Neural cell (in vitro differentiated cells): ENCODE results near the gene ALPG. TPM values are rescaled to one million over a fixed set of nuclear protein-coding genes. Genes with fewer than 3 reads are reported as not detected.
A peak's percentile ranks its signal among the peaks of the same experiment; 100 is the strongest.
"Not testable (repeated sequence)": the region's sequence is repeated elsewhere in the genome, so short reads cannot be mapped to it uniquely, and the experiment has no call there.

ENCODE experiments used
- H2AFZ ChIP-seq: fragments of 200-600, 300-800 bp; sonication (generic), shearing (Covaris generic); 2 replicates; pipeline ENCODE4 v1.6.0; 2014; ENCODE audit warnings: low read depth, mild to moderate bottlenecking, antibody characterized with exemption, low read length, moderate library complexity
- H3F3A ChIP-seq: fragments of 200-600 bp; shearing (Covaris generic); 2 replicates; pipeline ENCODE4 v1.6.1; 2016; ENCODE audit warnings: mild to moderate bottlenecking, moderate library complexity, mixed read lengths, antibody characterized with exemption, low read length; ENCODE audit not compliant: insufficient read depth, poor library complexity, severe bottlenecking
- H3K27ac ChIP-seq: fragments of 200-600, 300-800 bp; sonication (generic), shearing (Covaris generic); 2 replicates; pipeline ENCODE4 v1.5.1; 2014; ENCODE audit warnings: mild to moderate bottlenecking, low read length, moderate library complexity
- H3K27me3 ChIP-seq: fragments of 300-800, 200-600 bp; sonication (generic), shearing (Covaris generic); 2 replicates; pipeline ENCODE4 v1.6.0; 2014; ENCODE audit warnings: mild to moderate bottlenecking, low read depth, low read length, moderate library complexity; ENCODE audit not compliant: insufficient read depth
- H3K36me3 ChIP-seq: fragments of 300-800, 200-600 bp; sonication (generic), shearing (Covaris generic); 2 replicates; pipeline ENCODE4 v1.5.1; 2014; ENCODE audit warnings: mild to moderate bottlenecking, antibody characterized with exemption, low read length, moderate library complexity; ENCODE audit not compliant: insufficient read depth
- H3K4me2 ChIP-seq: fragments of 300-800, 200-600 bp; sonication (generic), shearing (Covaris generic); 2 replicates; pipeline ENCODE4 v1.6.0; 2014; ENCODE audit warnings: mild to moderate bottlenecking, low read length
- H3K4me3 ChIP-seq: fragments of 300-800, 200-600 bp; sonication (generic), shearing (Covaris generic); 2 replicates; pipeline ENCODE4 v1.5.1; 2014; ENCODE audit warnings: mild to moderate bottlenecking, low read length, moderate library complexity
- H3K79me2 ChIP-seq: fragments of 200-600 bp; shearing (Covaris generic); replicated peaks from 2 replicates; pipeline ENCODE4 v1.6.0; 2014; ENCODE audit warnings: mild to moderate bottlenecking, low read length, moderate library complexity; ENCODE audit not compliant: insufficient read depth
- H3K9ac ChIP-seq: fragments of 300-800, 200-600 bp; sonication (generic), shearing (Covaris generic); 2 replicates; pipeline ENCODE4 v1.6.1; 2016; ENCODE audit warnings: mild to moderate bottlenecking, low read length, mixed read lengths
- H3K9me2 ChIP-seq: fragments of 200-600 bp; shearing (Covaris generic); 2 replicates; pipeline ENCODE4 v1.6.1; 2016; ENCODE audit warnings: mild to moderate bottlenecking, low read length, mixed read lengths; ENCODE audit not compliant: insufficient read depth
- H3K9me3 ChIP-seq: fragments of 200-600, 300-800 bp; sonication (generic), shearing (Covaris generic); 2 replicates; pipeline ENCODE4 v1.6.1; 2016; ENCODE audit warnings: mild to moderate bottlenecking, mixed run types, low read length, moderate library complexity, mixed read lengths
- H4K20me1 ChIP-seq: fragments of 200-600 bp; shearing (Covaris generic); 2 replicates; pipeline ENCODE4 v1.6.1; 2016; ENCODE audit warnings: mild to moderate bottlenecking, mixed run types; ENCODE audit not compliant: insufficient read depth
- EP300 ChIP-seq: fragments of 450-650 bp; conservative IDR thresholded peaks from 2 replicates; pipeline ENCODE4 v1.6.1; 2014; ENCODE audit warnings: antibody characterized with exemption, mild to moderate bottlenecking, moderate library complexity; ENCODE audit not compliant: poor library complexity, severe bottlenecking
- EZH2 ChIP-seq: fragments of 200-600, 300-800 bp; shearing (Covaris generic), sonication (generic); IDR thresholded peaks from 2 replicates; pipeline ENCODE4 v1.6.1; 2014; ENCODE audit warnings: antibody characterized with exemption, low read length, borderline replicate concordance, mild to moderate bottlenecking; ENCODE audit not compliant: insufficient read depth, poor library complexity, severe bottlenecking
- MXI1 ChIP-seq: fragments of 450-650 bp; conservative IDR thresholded peaks from 2 replicates; pipeline ENCODE4 v1.6.1; 2014; ENCODE audit warnings: antibody characterized with exemption, mild to moderate bottlenecking; ENCODE audit not compliant: poor library complexity, severe bottlenecking
- POLR2AphosphoS5 ChIP-seq: IDR thresholded peaks from 2 replicates; pipeline ENCODE4 v1.6.1; 2012
- RAD21 ChIP-seq: fragments of 450-650 bp; conservative IDR thresholded peaks from 2 replicates; pipeline ENCODE4 v1.6.1; 2014; ENCODE audit warnings: antibody characterized with exemption, mild to moderate bottlenecking, moderate library complexity
- SMC3 ChIP-seq: fragments of 450-650 bp; conservative IDR thresholded peaks from 2 replicates; pipeline ENCODE4 v1.6.1; 2014; ENCODE audit warnings: antibody characterized with exemption, mild to moderate bottlenecking, moderate library complexity; ENCODE audit not compliant: poor library complexity
- TAF1 ChIP-seq: IDR thresholded peaks from 2 replicates; pipeline ENCODE4 v1.6.1; 2012; ENCODE audit warnings: low read depth
- polyA plus RNA-seq: library from polyadenylated mRNA; depleted of rRNA; stranded (reverse); fragments of >200 nt; gene quantifications from 2 replicates; pipeline ENCODE4 v1.2.3, GENCODE V29; 2014
- TF ChIP-seq, protein P1 (sequence below): fragments of 450-650 bp; IDR thresholded peaks from 2 replicates; pipeline ENCODE4 v1.5.1; 2014; ENCODE audit warnings: antibody characterized with exemption, mild to moderate bottlenecking, moderate library complexity; ENCODE audit not compliant: poor library complexity, severe bottlenecking
- TF ChIP-seq, protein P2 (sequence below): IDR thresholded peaks from 2 replicates; pipeline ENCODE4 v1.6.1; 2012; ENCODE audit warnings: borderline replicate concordance

The ALPG gene
- polyA plus RNA-seq, 1 donor from 2014 or later: not detected

- H3K9me2 ChIP-seq, H3K79me2 ChIP-seq, H3K27ac ChIP-seq, H3K9ac ChIP-seq, H3K4me3 ChIP-seq, H3K4me2 ChIP-seq, H3K9me3 ChIP-seq, H3K27me3 ChIP-seq, H3K36me3 ChIP-seq, H4K20me1 ChIP-seq, H3F3A ChIP-seq, H2AFZ ChIP-seq: not testable (repeated sequence)
- TF ChIP-seq SMC3 (peak; percentile 96), RAD21 (peak; percentile 97)
- TF ChIP-seq, protein P1, sequence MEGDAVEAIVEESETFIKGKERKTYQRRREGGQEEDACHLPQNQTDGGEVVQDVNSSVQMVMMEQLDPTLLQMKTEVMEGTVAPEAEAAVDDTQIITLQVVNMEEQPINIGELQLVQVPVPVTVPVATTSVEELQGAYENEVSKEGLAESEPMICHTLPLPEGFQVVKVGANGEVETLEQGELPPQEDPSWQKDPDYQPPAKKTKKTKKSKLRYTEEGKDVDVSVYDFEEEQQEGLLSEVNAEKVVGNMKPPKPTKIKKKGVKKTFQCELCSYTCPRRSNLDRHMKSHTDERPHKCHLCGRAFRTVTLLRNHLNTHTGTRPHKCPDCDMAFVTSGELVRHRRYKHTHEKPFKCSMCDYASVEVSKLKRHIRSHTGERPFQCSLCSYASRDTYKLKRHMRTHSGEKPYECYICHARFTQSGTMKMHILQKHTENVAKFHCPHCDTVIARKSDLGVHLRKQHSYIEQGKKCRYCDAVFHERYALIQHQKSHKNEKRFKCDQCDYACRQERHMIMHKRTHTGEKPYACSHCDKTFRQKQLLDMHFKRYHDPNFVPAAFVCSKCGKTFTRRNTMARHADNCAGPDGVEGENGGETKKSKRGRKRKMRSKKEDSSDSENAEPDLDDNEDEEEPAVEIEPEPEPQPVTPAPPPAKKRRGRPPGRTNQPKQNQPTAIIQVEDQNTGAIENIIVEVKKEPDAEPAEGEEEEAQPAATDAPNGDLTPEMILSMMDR: peak; percentile 97
These were observed 33.8 kb downstream of the ALPG start for GRCh38 chr2:232440220-232441018.

GRCh38 chr2:232441147-232441651, 34.6 kb downstream of the ALPG start:
- no peak overlapping the region for H3K4me3 ChIP-seq
- no peak overlapping the region for H3K4me2 ChIP-seq
- H3K9ac ChIP-seq: no peak overlapping the region
- H3K9me3 ChIP-seq: no peaks in the 10 kb centered on the region
- no peak overlapping the region for H2AFZ ChIP-seq
- H3F3A ChIP-seq: no peaks in the 10 kb centered on the region
- TF ChIP-seq EP300 (no peak), RAD21 (no peak), MXI1 (no peak), SMC3 (no peak), TAF1 (no peak), EZH2 (no peak), POLR2AphosphoS5 (no peak)
- TF ChIP-seq, protein P1: no peak
- TF ChIP-seq, protein P2, sequence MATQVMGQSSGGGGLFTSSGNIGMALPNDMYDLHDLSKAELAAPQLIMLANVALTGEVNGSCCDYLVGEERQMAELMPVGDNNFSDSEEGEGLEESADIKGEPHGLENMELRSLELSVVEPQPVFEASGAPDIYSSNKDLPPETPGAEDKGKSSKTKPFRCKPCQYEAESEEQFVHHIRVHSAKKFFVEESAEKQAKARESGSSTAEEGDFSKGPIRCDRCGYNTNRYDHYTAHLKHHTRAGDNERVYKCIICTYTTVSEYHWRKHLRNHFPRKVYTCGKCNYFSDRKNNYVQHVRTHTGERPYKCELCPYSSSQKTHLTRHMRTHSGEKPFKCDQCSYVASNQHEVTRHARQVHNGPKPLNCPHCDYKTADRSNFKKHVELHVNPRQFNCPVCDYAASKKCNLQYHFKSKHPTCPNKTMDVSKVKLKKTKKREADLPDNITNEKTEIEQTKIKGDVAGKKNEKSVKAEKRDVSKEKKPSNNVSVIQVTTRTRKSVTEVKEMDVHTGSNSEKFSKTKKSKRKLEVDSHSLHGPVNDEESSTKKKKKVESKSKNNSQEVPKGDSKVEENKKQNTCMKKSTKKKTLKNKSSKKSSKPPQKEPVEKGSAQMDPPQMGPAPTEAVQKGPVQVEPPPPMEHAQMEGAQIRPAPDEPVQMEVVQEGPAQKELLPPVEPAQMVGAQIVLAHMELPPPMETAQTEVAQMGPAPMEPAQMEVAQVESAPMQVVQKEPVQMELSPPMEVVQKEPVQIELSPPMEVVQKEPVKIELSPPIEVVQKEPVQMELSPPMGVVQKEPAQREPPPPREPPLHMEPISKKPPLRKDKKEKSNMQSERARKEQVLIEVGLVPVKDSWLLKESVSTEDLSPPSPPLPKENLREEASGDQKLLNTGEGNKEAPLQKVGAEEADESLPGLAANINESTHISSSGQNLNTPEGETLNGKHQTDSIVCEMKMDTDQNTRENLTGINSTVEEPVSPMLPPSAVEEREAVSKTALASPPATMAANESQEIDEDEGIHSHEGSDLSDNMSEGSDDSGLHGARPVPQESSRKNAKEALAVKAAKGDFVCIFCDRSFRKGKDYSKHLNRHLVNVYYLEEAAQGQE: no peak
- no peak overlapping the region for H3K27ac ChIP-seq
- H3K36me3 ChIP-seq: no peaks in the 10 kb centered on the region
- H3K27me3 ChIP-seq: no peaks in the 10 kb centered on the region
- no peaks in the 10 kb centered on the region for H3K79me2 ChIP-seq
- H3K9me2 ChIP-seq: no peaks in the 10 kb centered on the region
- H4K20me1 ChIP-seq: no peaks in the 10 kb centered on the region

DNA sequence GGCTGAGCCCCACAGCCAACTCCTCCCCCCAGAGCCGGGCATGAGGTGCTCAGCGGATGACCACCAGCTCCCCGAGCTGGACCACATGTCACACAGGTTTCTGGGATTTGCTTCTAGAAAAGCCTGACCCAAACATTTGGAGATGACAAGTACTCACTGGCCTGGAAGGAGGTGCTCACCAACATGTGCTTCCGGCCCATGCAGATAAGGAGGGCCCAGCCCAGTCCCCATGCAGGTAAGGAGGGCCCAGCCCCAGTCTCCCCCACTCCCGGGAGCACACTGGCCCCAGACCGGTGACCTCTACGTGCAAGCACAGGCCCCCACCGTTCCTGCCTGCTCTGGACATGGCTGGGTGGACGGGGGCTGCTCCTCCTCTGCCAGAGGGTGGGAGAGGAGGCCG, 35.3 kb downstream of the ALPG start:
- not testable (repeated sequence) for H3K4me3 ChIP-seq, H4K20me1 ChIP-seq, H2AFZ ChIP-seq, H3K9me2 ChIP-seq, H3K9ac ChIP-seq, H3K79me2 ChIP-seq, H3K27me3 ChIP-seq, H3K27ac ChIP-seq, H3K36me3 ChIP-seq, H3K4me2 ChIP-seq, H3F3A ChIP-seq, H3K9me3 ChIP-seq

DNA sequence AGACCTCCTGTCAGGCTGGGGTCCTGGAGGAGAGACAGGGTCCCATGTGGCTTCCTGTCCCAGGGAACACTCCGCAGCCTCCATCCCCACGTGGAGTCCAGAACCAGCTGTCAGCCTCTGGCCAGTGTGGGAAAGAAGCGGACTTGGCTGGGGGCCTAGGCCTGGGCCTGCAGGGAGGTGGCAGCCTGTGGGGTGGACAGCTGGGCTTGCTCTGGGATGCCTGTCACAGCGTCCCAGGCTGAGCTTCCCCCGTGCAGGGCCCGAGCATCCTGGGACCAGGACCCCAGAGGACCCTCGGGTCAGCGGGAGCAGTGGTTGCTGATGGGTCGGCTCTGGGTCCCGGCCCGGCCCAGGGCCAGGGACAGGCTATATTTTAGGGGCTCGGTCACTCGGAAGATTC, 35.8 kb downstream of the ALPG start:
- not testable (repeated sequence) for H3K9ac ChIP-seq, H3F3A ChIP-seq, H3K27me3 ChIP-seq, H3K9me2 ChIP-seq, H4K20me1 ChIP-seq, H3K9me3 ChIP-seq, H3K79me2 ChIP-seq, H3K4me2 ChIP-seq, H3K4me3 ChIP-seq, H3K36me3 ChIP-seq, H3K27ac ChIP-seq, H2AFZ ChIP-seq
